ENCODE results near the gene MISP3. TPM values are rescaled to one million over a fixed set of nuclear protein-coding genes. Genes with fewer than 3 reads are reported as not detected.
"Not testable (repeated sequence)": the region's sequence is repeated elsewhere in the genome, so short reads cannot be mapped to it uniquely, and the experiment has no call there.

MISP3 gene
- total RNA-seq, 4 donors from 2014 or later, result 9.1 to 26.2 (median 17.2) TPM

GRCh38 chr19:14042659-14043608, 29.7 kb upstream of the MISP3 start:
- WGBS, 2 donors, result 59 to 64% methylated on average over 19 of the region's 19 CpGs
- TF ChIP-seq, protein P1, sequence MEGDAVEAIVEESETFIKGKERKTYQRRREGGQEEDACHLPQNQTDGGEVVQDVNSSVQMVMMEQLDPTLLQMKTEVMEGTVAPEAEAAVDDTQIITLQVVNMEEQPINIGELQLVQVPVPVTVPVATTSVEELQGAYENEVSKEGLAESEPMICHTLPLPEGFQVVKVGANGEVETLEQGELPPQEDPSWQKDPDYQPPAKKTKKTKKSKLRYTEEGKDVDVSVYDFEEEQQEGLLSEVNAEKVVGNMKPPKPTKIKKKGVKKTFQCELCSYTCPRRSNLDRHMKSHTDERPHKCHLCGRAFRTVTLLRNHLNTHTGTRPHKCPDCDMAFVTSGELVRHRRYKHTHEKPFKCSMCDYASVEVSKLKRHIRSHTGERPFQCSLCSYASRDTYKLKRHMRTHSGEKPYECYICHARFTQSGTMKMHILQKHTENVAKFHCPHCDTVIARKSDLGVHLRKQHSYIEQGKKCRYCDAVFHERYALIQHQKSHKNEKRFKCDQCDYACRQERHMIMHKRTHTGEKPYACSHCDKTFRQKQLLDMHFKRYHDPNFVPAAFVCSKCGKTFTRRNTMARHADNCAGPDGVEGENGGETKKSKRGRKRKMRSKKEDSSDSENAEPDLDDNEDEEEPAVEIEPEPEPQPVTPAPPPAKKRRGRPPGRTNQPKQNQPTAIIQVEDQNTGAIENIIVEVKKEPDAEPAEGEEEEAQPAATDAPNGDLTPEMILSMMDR (IDR thresholded peaks at IDR 0.05), result peak in 1 of 3 donors; percentile 38
- intact Hi-C loops (cut with DNase I; ENCODE audit: low total_unique reads), result not testable (repeated sequence)

GRCh38 chr19:14047866-14048265, 24.7 kb upstream of the MISP3 start:
- intact Hi-C loops (cut with DNase I; ENCODE audit: low total_unique reads); H3K4me3 ChIP-seq (ENCODE audit: low read depth, poor library complexity, severe bottlenecking); DNase-seq (ENCODE audit: low spot score in 2 of 2): not testable (repeated sequence)
- 93 to 94% methylated on average over 10 of the region's 10 CpGs for WGBS, 2 donors

More at GRCh38 chr19:14042659-14043608, 29.7 kb upstream of the MISP3 start:
- DNase-seq (ENCODE audit: low spot score in 2 of 2), result peak in 1 of 2 donors; percentile 32
- H3K4me3 ChIP-seq (ENCODE audit: low read depth, poor library complexity, severe bottlenecking), result not testable (repeated sequence)

DNA sequence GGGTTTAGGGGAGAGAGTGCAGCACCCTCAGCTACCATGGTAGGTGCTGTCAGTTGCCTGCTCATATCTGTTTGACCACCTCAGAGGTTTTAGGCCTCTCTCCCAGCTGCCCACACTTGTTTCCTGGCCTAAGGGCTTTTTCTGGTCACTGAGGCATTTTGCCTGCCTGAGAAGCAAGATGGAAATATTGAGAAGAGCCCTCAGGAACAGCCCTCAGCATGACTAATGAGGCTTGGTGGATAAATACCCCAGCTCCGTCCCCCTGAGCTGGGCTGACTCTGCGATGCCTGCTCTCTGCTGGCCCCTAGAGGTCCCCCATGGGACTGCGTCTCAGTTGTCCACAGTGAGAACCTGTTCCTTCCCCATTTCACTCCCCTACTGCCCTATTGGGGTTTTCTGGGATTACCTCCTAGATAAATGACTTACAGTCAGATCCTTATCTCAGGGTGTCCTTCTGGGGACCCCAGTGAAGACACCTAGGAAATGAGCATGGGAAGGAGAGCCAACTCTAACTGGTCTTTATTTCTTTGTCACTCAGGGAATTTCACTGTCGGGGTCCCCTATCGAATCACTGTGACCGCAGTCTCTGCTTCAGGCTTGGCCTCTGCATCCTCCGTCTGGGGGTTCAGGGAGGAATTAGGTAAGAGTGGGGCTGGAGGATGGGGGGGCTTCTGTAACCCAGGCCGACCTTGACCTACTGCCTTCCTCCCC, 24.0 kb upstream of the MISP3 start:
- WGBS, 2 donors, result 79 to 86% methylated on average over 7 to 8 of the region's 8 CpGs
- H3K4me3 ChIP-seq (ENCODE audit: low read depth, poor library complexity, severe bottlenecking), result no peak overlapping the region
- TF ChIP-seq, protein P1 (IDR thresholded peaks at IDR 0.05), result peak in 1 of 3 donors; percentile 18
- TF ChIP-seq POLR2A (IDR thresholded peaks at IDR 0.05), result no peak
- no peak for DNase-seq (ENCODE audit: low spot score in 2 of 2)
- intact Hi-C loops (cut with DNase I; ENCODE audit: low total_unique reads), result no loop called here

DNA sequence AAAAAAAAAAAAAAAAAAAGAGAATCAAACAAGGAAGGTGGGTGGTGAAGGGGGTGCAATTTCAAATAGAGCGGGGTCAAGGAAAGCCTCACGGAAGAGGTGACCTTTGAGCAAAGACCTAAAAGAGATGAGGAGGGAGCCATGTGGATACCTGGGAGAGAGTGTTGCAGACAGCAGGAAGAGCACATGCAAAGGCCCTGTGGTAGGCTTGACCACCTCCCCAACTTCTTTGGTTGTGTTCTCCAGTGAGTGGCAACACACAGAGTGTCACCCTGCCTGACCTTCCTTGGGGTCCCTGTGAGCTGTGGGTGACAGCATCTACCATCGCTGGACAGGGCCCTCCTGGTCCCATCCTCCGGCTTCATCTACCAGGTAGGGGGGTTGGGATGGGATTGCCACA, 22.1 kb upstream of the MISP3 start:
- no peak overlapping the region for H3K4me3 ChIP-seq (ENCODE audit: low read depth, poor library complexity, severe bottlenecking)
- no peak for DNase-seq (ENCODE audit: low spot score in 2 of 2)
- TF ChIP-seq, protein P1 (IDR thresholded peaks at IDR 0.05), result no peak
- TF ChIP-seq POLR2A (IDR thresholded peaks at IDR 0.05), result no peak
- intact Hi-C loops (cut with DNase I; ENCODE audit: low total_unique reads), result loop anchor here (10.0 kb wide), 1 partner anchor 86 kb away; no protein-coding TSS in a partner anchor
- WGBS, 2 donors, result 90 to 97% methylated on average over 4 of the region's 4 CpGs

- not testable (repeated sequence) for H3K4me3 ChIP-seq (ENCODE audit: low read depth, poor library complexity, severe bottlenecking); DNase-seq (ENCODE audit: low spot score in 2 of 2)
- intact Hi-C loops (cut with DNase I; ENCODE audit: low total_unique reads), result loop anchor here (10.0 kb wide), 1 partner anchor 86 kb away; no protein-coding TSS in a partner anchor
- 91 to 93% methylated on average over 11 of the region's 11 CpGs for WGBS, 2 donors
Measured at GRCh38 chr19:14050961-14051360, 21.6 kb upstream of the MISP3 start.

GRCh38 chr19:14051980-14052379, 20.6 kb upstream of the MISP3 start:
- WGBS, 2 donors, result 60 to 86% methylated on average over 1 to 9 of the region's 9 CpGs
- no peak for TF ChIP-seq POLR2A (IDR thresholded peaks at IDR 0.05)
- TF ChIP-seq, protein P1 (IDR thresholded peaks at IDR 0.05), result no peak
- no peak overlapping the region for H3K4me3 ChIP-seq (ENCODE audit: low read depth, poor library complexity, severe bottlenecking)
- no peak for DNase-seq (ENCODE audit: low spot score in 2 of 2)
- intact Hi-C loops (cut with DNase I; ENCODE audit: low total_unique reads), result loop anchor here (10.0 kb wide), 1 partner anchor 87 kb away; no protein-coding TSS in a partner anchor
